ENCODE data around the gene ELFN1.

ELFN1 gene

GRCh38 chr7:1694611-1695511 is 24.8 kb downstream of the ELFN1 start:
- DNase-seq (ENCODE audit: low read depth): no peak

- DNase-seq (ENCODE audit: low read depth): no peak
Observed at GRCh38 chr7:1695800-1696454, 25.9 kb downstream of the ELFN1 start.

- DNase-seq (ENCODE audit: low read depth): no peak
Observed at GRCh38 chr7:1696671-1697498, 26.8 kb downstream of the ELFN1 start.

GRCh38 chr7:1697499-1698125 is 27.5 kb downstream of the ELFN1 start:
- no peak for DNase-seq (ENCODE audit: low read depth)

GRCh38 chr7:1698201-1698600 is 28.1 kb downstream of the ELFN1 start:
- no peak for DNase-seq (ENCODE audit: low read depth)

- no peak for DNase-seq (ENCODE audit: low read depth)
Observed at GRCh38 chr7:1698951-1699350, 28.9 kb downstream of the ELFN1 start.

GRCh38 chr7:1700086-1700485 is 30.0 kb downstream of the ELFN1 start:
- DNase-seq (ENCODE audit: low read depth): no peak

- DNase-seq (ENCODE audit: low read depth): no peak
Observed at GRCh38 chr7:1700536-1701333, 30.7 kb downstream of the ELFN1 start.

- DNase-seq (ENCODE audit: low read depth): no peak
Observed at GRCh38 chr7:1702652-1703051, 32.6 kb downstream of the ELFN1 start.

GRCh38 chr7:1703441-1703840 is 33.4 kb downstream of the ELFN1 start:
- DNase-seq (ENCODE audit: low read depth): no peak

- no peak for DNase-seq (ENCODE audit: low read depth)
Observed at GRCh38 chr7:1703871-1704810, 34.1 kb downstream of the ELFN1 start.

GRCh38 chr7:1704811-1705738 is 35.0 kb downstream of the ELFN1 start:
- no peak for DNase-seq (ENCODE audit: low read depth)

- no peak for DNase-seq (ENCODE audit: low read depth)
Observed at GRCh38 chr7:1705856-1706255, 35.8 kb downstream of the ELFN1 start.

GRCh38 chr7:1706381-1706720 is 36.3 kb downstream of the ELFN1 start:
- DNase-seq (ENCODE audit: low read depth): no peak

- no peak for DNase-seq (ENCODE audit: low read depth)
Observed at GRCh38 chr7:1706721-1707613, 36.9 kb downstream of the ELFN1 start.

- DNase-seq (ENCODE audit: low read depth): no peak
Observed at GRCh38 chr7:1707756-1708595, 37.9 kb downstream of the ELFN1 start.

GRCh38 chr7:1708596-1709251 is 38.6 kb downstream of the ELFN1 start:
- DNase-seq (ENCODE audit: low read depth): no peak

All from T-helper 22 cell (primary cell).